Tracheal epithelial cell (primary cell): Measurements from ENCODE around the gene RAB3C. TPM values are rescaled to one million over a fixed set of nuclear protein-coding genes. Genes with fewer than 3 reads are reported as not detected.

ENCODE experiments used
- total RNA-seq: library from RNA; depleted of rRNA; stranded (reverse); fragments of >200 nt; gene quantifications from 2 replicates; pipeline ENCODE4 v1.2.1, GENCODE V29; 2014

Gene RAB3C
- total RNA-seq: not detected in 2 replicates

GRCh38 chr5:58582803-58583491 is at the start of gene RAB3C:
Gene RAB3C (plus strand): TSS chr5:58583075. CDS start chr5:58583209, 134 bp downstream.

Other genes with a start within 250 kb of the RAB3C start
- gene PLK2, start 123.0 kb upstream of the RAB3C start, total RNA-seq: 188 and 707 TPM in 2 replicates
- gene GAPT, start 91.6 kb upstream of the RAB3C start, total RNA-seq: not detected in 2 replicates